ENCODE measurements around the gene MARK1. TPM values are rescaled to one million over a fixed set of nuclear protein-coding genes. Genes with fewer than 3 reads are reported as not detected.

MARK1 gene
- total RNA-seq, 1 donor from 2014 or later = 6.1 TPM

GRCh38 chr1:220572416-220572815 is 44.5 kb downstream of the MARK1 start:
- no peaks in the 10 kb centered on the region for H3K27me3 ChIP-seq (ENCODE audit: control insufficient read depth, insufficient read depth, low read length)
- TF ChIP-seq CTCF (IDR thresholded peaks at IDR 0.05; ENCODE audit: insufficient read depth, low read length, poor library complexity, severe bottlenecking) = no peak
- H3K36me3 ChIP-seq (ENCODE audit: control insufficient read depth, insufficient read depth, low read length) = no peaks in the 10 kb centered on the region
- DNase-seq (ENCODE audit: low read depth) = no peak
- H3K4me3 ChIP-seq (ENCODE audit: low read depth, low read length) = no peak overlapping the region

GRCh38 chr1:220573836-220574235 is 45.9 kb downstream of the MARK1 start:
- TF ChIP-seq CTCF (IDR thresholded peaks at IDR 0.05; ENCODE audit: insufficient read depth, low read length, poor library complexity, severe bottlenecking) = no peak
- Histone ChIP-seq H3K27me3 (ENCODE audit: control insufficient read depth, insufficient read depth, low read length) (no peaks in the 10 kb centered on the region), H3K36me3 (ENCODE audit: control insufficient read depth, insufficient read depth, low read length) (no peaks in the 10 kb centered on the region), H3K4me3 (ENCODE audit: low read depth, low read length) (no peak overlapping the region)
- DNase-seq (ENCODE audit: low read depth) = no peak

- no peak for TF ChIP-seq CTCF (IDR thresholded peaks at IDR 0.05; ENCODE audit: insufficient read depth, low read length, poor library complexity, severe bottlenecking)
- Histone ChIP-seq H3K4me3 (ENCODE audit: low read depth, low read length) (no peak overlapping the region), H3K36me3 (ENCODE audit: control insufficient read depth, insufficient read depth, low read length) (no peaks in the 10 kb centered on the region), H3K27me3 (ENCODE audit: control insufficient read depth, insufficient read depth, low read length) (no peaks in the 10 kb centered on the region)
- no peak for DNase-seq (ENCODE audit: low read depth)
These were observed 48.0 kb downstream of the MARK1 start for GRCh38 chr1:220575718-220576497.

GRCh38 chr1:220577926-220578325 is 50.0 kb downstream of the MARK1 start:
- H3K4me3 ChIP-seq (ENCODE audit: low read depth, low read length) = no peak overlapping the region
- no peaks in the 10 kb centered on the region for H3K36me3 ChIP-seq (ENCODE audit: control insufficient read depth, insufficient read depth, low read length)
- TF ChIP-seq CTCF (IDR thresholded peaks at IDR 0.05; ENCODE audit: insufficient read depth, low read length, poor library complexity, severe bottlenecking) = no peak
- H3K27me3 ChIP-seq (ENCODE audit: control insufficient read depth, insufficient read depth, low read length) = no peaks in the 10 kb centered on the region
- no peak for DNase-seq (ENCODE audit: low read depth)

- no peak for DNase-seq (ENCODE audit: low read depth)
- no peak for TF ChIP-seq CTCF (IDR thresholded peaks at IDR 0.05; ENCODE audit: insufficient read depth, low read length, poor library complexity, severe bottlenecking)
- H3K36me3 ChIP-seq (ENCODE audit: control insufficient read depth, insufficient read depth, low read length) = no peaks in the 10 kb centered on the region
These were observed 51.4 kb downstream of the MARK1 start for GRCh38 chr1:220579317-220579716.

GRCh38 chr1:220592714-220593113 is 64.8 kb downstream of the MARK1 start:
- TF ChIP-seq CTCF (IDR thresholded peaks at IDR 0.05; ENCODE audit: insufficient read depth, low read length, poor library complexity, severe bottlenecking) = no peak
- H3K36me3 ChIP-seq (ENCODE audit: control insufficient read depth, insufficient read depth, low read length) = no peaks in the 10 kb centered on the region
- H3K4me3 ChIP-seq (ENCODE audit: low read depth, low read length) = no peak overlapping the region
- no peaks in the 10 kb centered on the region for H3K27me3 ChIP-seq (ENCODE audit: control insufficient read depth, insufficient read depth, low read length)
- DNase-seq (ENCODE audit: low read depth) = no peak

More at GRCh38 chr1:220579317-220579716, 51.4 kb downstream of the MARK1 start:
- H3K27me3 ChIP-seq (ENCODE audit: control insufficient read depth, insufficient read depth, low read length) = no peaks in the 10 kb centered on the region
- no peak overlapping the region for H3K4me3 ChIP-seq (ENCODE audit: low read depth, low read length)
